HEK293 (cell line): ENCODE measurements around the gene GATAD1.

Experiments used
- CTCF ChIA-PET: fragments of 350-600 bp; formaldehyde crosslinking; extraction: SDS; loops from one replicate; lab custom pipeline; 2021; ENCODE audit warnings: antibody characterized with exemption; lab: Yijun Ruan, JAX
- POLR2A ChIA-PET: fragments of 300-600 bp; formaldehyde crosslinking; extraction: SDS; loops from one replicate; lab custom pipeline; 2020; ENCODE audit warnings: antibody characterized with exemption, inconsistent platforms; lab: Yijun Ruan, JAX
- H3K27ac ChIP-seq: fragments of 200-500 bp; sonication (Bioruptor generic); 2 replicates; pipeline ENCODE4 v1.5.1; 2014; ENCODE audit warnings: low read depth, low read length, control low read depth, inconsistent platforms; ENCODE audit errors: extremely low read depth
- H3K36me3 ChIP-seq, 2 experiments: fragments of 200-500 bp in 1 of 2; sonication (Bioruptor generic) in 1 of 2; 1 replicate in 1 of 2; 2 replicates in 1 of 2; pipeline ENCODE4 v1.5.1; 2014 to 2017; ENCODE audit warnings: inconsistent platforms in 2 of 2, low read length in 2 of 2; ENCODE audit not compliant: control insufficient read depth in 2 of 2, insufficient read depth in 1 of 2
- H3K4me1 ChIP-seq: fragments of 200-500 bp; sonication (Bioruptor generic); 2 replicates; pipeline ENCODE4 v1.5.1; 2014; ENCODE audit warnings: mild to moderate bottlenecking, low read length, inconsistent platforms; ENCODE audit not compliant: control insufficient read depth, insufficient read depth
- H3K4me3 ChIP-seq: 2 replicates; pipeline ENCODE4 v1.5.1; 2011; ENCODE audit warnings: low read depth, mild to moderate bottlenecking, control low read depth, low read length, moderate library complexity
- H3K9me3 ChIP-seq: fragments of 200-500 bp; sonication (Bioruptor generic); 2 replicates; pipeline ENCODE4 v1.5.1; 2014; ENCODE audit warnings: low read depth, low read length, inconsistent platforms; ENCODE audit not compliant: control insufficient read depth, insufficient read depth
- BCL11B ChIP-seq: fragments of 450-650 bp; formaldehyde crosslinking; IDR thresholded peaks from 2 replicates; pipeline ENCODE4 v1.5.1; 2016; ENCODE audit warnings: low read depth, missing biosample characterization, missing genetic modification characterization
- GLI2 ChIP-seq: fragments of 450-650 bp; formaldehyde crosslinking; IDR thresholded peaks from 2 replicates; pipeline ENCODE4; 2017; ENCODE audit warnings: missing biosample characterization, missing genetic modification characterization, low read depth, borderline replicate concordance
- HOXD13 ChIP-seq: sonication (generic); formaldehyde crosslinking; IDR thresholded peaks from 2 replicates; pipeline ENCODE4 v1.8.0; 2022; ENCODE audit warnings: missing genetic modification reagents, borderline replicate concordance
- KLF16 ChIP-seq: fragments of 450-650 bp; formaldehyde crosslinking; IDR thresholded peaks from 2 replicates; pipeline ENCODE4 v1.5.1; 2017; ENCODE audit warnings: missing biosample characterization, missing genetic modification characterization
- KLF7 ChIP-seq: fragments of 450-650 bp; formaldehyde crosslinking; IDR thresholded peaks from 2 replicates; pipeline ENCODE4 v1.5.1; 2016; ENCODE audit warnings: missing biosample characterization, missing genetic modification characterization, borderline replicate concordance
- ZBTB17 ChIP-seq: fragments of 450-650 bp; formaldehyde crosslinking; IDR thresholded peaks from 2 replicates; pipeline ENCODE4 v1.5.1; 2016; ENCODE audit warnings: missing biosample characterization, missing genetic modification characterization
- ZBTB49 ChIP-seq: fragments of 450-650 bp; formaldehyde crosslinking; IDR thresholded peaks from 2 replicates; pipeline ENCODE4 v1.5.1; 2016; ENCODE audit warnings: missing biosample characterization, missing genetic modification characterization, low read depth
- ZBTB7A ChIP-seq: fragments of 450-650 bp; formaldehyde crosslinking; IDR thresholded peaks from 2 replicates; pipeline ENCODE4 v1.5.1; 2016; ENCODE audit warnings: low read depth, missing biosample characterization, missing genetic modification characterization
- ZNF146 ChIP-seq: fragments of 450-650 bp; formaldehyde crosslinking; IDR thresholded peaks from 2 replicates; pipeline ENCODE4 v1.5.1; 2016; ENCODE audit warnings: missing biosample characterization, missing genetic modification characterization
- ZNF155 ChIP-seq: fragments of 450-650 bp; formaldehyde crosslinking; IDR thresholded peaks from 2 replicates; pipeline ENCODE4 v1.5.1; 2016; ENCODE audit warnings: missing biosample characterization, missing genetic modification characterization
- ZNF19 ChIP-seq: fragments of 450-650 bp; formaldehyde crosslinking; IDR thresholded peaks from 2 replicates; pipeline ENCODE4; 2016; ENCODE audit warnings: missing biosample characterization, missing genetic modification characterization, low read depth
- ZNF24 ChIP-seq: fragments of 450-650 bp; formaldehyde crosslinking; IDR thresholded peaks from 2 replicates; pipeline ENCODE4 v1.5.1; 2016; ENCODE audit warnings: missing biosample characterization, missing genetic modification characterization
- ZNF350 ChIP-seq: fragments of 450-650 bp; formaldehyde crosslinking; IDR thresholded peaks from 2 replicates; pipeline ENCODE4 v1.5.0; 2017; ENCODE audit warnings: missing biosample characterization, mild to moderate bottlenecking, missing genetic modification characterization
- ZNF394 ChIP-seq: fragments of 450-650 bp; formaldehyde crosslinking; IDR thresholded peaks from 2 replicates; pipeline ENCODE4 v1.5.1; 2016; ENCODE audit warnings: missing biosample characterization, missing genetic modification characterization, mild to moderate bottlenecking, moderate library complexity, borderline replicate concordance
- ZNF426 ChIP-seq: fragments of 450-650 bp; formaldehyde crosslinking; IDR thresholded peaks from 2 replicates; pipeline ENCODE4 v1.5.1; 2017; ENCODE audit warnings: missing biosample characterization, missing genetic modification characterization, mild to moderate bottlenecking, inconsistent platforms, moderate library complexity
- ZNF518A ChIP-seq: fragments of 450-650 bp; formaldehyde crosslinking; conservative IDR thresholded peaks from 2 replicates; pipeline ENCODE4 v1.5.1; 2016; ENCODE audit warnings: low read depth, missing biosample characterization, missing genetic modification characterization
- ZNF530 ChIP-seq: fragments of 450-650 bp; formaldehyde crosslinking; IDR thresholded peaks from 2 replicates; pipeline ENCODE4 v1.5.1; 2016; ENCODE audit warnings: low read depth, missing biosample characterization, missing genetic modification characterization
- ZNF629 ChIP-seq: fragments of 450-650 bp; formaldehyde crosslinking; IDR thresholded peaks from 2 replicates; pipeline ENCODE4 v1.5.1; 2017; ENCODE audit warnings: missing biosample characterization, missing genetic modification characterization
- ZNF645 ChIP-seq: fragments of 450-650 bp; formaldehyde crosslinking; IDR thresholded peaks from 2 replicates; pipeline ENCODE4; 2016; ENCODE audit warnings: missing biosample characterization, missing genetic modification characterization
- ZNF830 ChIP-seq: fragments of 450-650 bp; IDR thresholded peaks from 2 replicates; pipeline ENCODE4 v1.5.0; 2018; ENCODE audit warnings: missing biosample characterization, missing genetic modification characterization, low read depth, mild to moderate bottlenecking, moderate library complexity
- ZNF837 ChIP-seq: fragments of 450-650 bp; formaldehyde crosslinking; IDR thresholded peaks from 2 replicates; pipeline ENCODE4 v1.5.1; 2016; ENCODE audit warnings: missing biosample characterization, missing genetic modification characterization

GATAD1 gene

GRCh38 chr7:92403760-92404074 is 43.6 kb upstream of the GATAD1 start:
- H3K36me3 ChIP-seq: peaks cover 4 to 12% of the 10 kb centered on the region in 2 experiments; a peak in 1 of 3 replicates
- TF ChIP-seq ZNF830 (tag by site-specific recombination): no peak
- no peak for TF ChIP-seq ZBTB17 (tag by site-specific recombination)
- no peak for TF ChIP-seq ZNF394 (tag by site-specific recombination)
- TF ChIP-seq ZNF24 (tag by site-specific recombination): no peak
- TF ChIP-seq ZNF155 (tag by site-specific recombination): no peak
- TF ChIP-seq ZNF645 (tag by site-specific recombination): no peak
- TF ChIP-seq, all 188 proteins: peak for 0
- ChIA-PET CTCF (no interaction called here), POLR2A (no interaction called here)
- Histone ChIP-seq H3K27ac (no peak overlapping the region), H3K9me3 (no peaks in the 10 kb centered on the region), H3K4me1 (no peaks in the 10 kb centered on the region), H3K4me3 (no peak overlapping the region)

DNA sequence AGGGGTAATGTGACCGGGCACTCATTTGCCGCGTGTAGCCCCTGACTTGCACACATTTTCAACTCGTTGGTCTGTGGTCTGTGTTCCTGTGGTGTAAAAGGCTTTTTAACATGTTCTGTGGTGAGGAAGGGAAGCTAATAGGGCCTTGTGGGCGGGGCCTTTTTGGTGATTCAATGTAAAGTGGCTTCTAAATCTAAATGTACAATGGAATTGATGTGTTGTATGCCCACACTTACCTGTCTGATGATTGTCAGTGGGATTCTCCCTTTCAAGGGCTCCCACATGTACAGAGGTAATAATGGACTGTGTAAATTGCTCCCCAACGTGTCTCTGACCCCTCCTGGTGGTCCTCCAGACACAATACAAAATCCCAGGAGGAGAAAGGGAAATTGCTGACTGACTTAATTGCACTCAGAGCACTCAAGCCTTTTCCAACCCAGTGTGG is 43.1 kb upstream of the GATAD1 start:
- Histone ChIP-seq H3K27ac (no peak overlapping the region), H3K36me3 (peaks cover 3 to 8% of the 10 kb centered on the region in 2 experiments; a peak in 1 of 3 replicates), H3K4me3 (no peak overlapping the region), H3K9me3 (no peaks in the 10 kb centered on the region), H3K4me1 (no peaks in the 10 kb centered on the region)
- TF ChIP-seq ZNF19 (tag by site-specific recombination) (no peak), GLI2 (tag by site-specific recombination) (no peak), ZNF146 (tag by site-specific recombination) (no peak), ZNF530 (tag by site-specific recombination) (no peak), KLF16 (tag by site-specific recombination) (no peak), HOXD13 (no peak), KLF7 (tag by site-specific recombination) (no peak), ZNF518A (tag by site-specific recombination) (no peak), ZBTB49 (no peak), ZNF837 (tag by site-specific recombination) (no peak), ZBTB7A (tag by site-specific recombination) (no peak), ZNF350 (tag by site-specific recombination) (no peak), ZNF426 (tag by site-specific recombination) (no peak), ZNF629 (no peak), BCL11B (tag by site-specific recombination) (no peak)
- POLR2A ChIA-PET: no interaction called here
- CTCF ChIA-PET: interaction anchor here (0.9 to 1.0 kb wide), 2 partner anchors 9 to 272 kb away, joined by 3 read pairs; no protein-coding TSS in a partner anchor
